GM21737 (cell line): Measurements from ENCODE around the gene MOSPD3.

Source experiments
- ATAC-seq: cut with Tn5 transposase; IDR thresholded peaks from one replicate; pipeline ENCODE4 v1.9.1; 2021; ENCODE audit warnings: mild to moderate bottlenecking, moderate library complexity; ENCODE audit not compliant: unreplicated experiment

Gene MOSPD3

DNA sequence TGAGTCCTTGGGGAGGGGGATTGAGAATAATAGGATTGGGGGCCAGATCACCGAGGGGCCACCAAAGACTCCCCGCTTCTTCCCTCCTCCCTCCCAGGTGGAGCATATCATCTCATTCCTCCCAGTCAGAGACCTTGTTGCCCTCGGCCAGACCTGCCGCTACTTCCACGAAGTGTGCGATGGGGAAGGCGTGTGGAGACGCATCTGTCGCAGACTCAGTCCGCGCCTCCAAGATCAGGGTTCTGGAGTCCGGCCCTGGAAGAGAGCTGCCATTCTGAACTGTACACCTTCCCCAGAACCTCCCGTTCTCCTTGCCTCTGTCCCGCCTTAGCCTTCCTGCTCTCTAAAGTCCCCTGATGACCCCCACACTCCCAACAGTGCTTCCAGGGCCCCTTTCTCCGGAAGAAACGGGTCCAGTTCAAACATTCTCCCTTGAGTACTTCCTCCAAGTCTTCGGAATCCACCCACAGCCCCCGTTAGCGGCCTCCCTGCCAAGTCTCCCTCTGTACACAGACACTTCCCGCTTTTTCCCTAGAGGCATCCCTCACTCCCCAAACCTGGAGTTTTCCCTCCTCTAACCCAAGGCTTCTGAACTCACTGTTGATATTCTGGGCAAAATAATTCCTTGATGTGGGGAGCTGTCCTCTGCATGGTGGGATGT is 22.1 kb upstream of the MOSPD3 start:
- ATAC-seq: no peak

GRCh38 chr7:100591596-100591995 is 20.7 kb upstream of the MOSPD3 start:
- ATAC-seq: no peak

- no peak for ATAC-seq
These were observed 17.2 kb upstream of the MOSPD3 start for GRCh38 chr7:100595188-100595587.

DNA sequence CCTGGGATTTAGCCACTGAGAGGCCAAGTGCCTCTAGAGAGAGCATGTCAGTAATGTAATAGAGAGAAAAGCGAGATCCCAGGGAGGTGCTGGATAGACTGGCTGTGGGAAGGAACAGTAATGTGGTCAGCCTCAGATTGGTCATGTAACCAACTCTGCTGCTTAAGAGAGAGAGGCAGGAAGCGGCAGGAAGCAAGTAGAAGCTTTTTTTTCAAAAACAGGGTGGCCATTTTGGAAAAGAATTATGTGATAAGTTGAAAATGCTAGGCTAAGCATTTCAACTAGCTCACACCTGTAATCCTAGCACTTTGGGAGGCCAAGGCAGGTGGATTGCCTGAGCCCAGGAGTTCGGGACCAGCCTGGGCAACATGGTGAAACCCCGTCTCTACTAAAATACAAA is 13.9 kb upstream of the MOSPD3 start:
- no peak for ATAC-seq

DNA sequence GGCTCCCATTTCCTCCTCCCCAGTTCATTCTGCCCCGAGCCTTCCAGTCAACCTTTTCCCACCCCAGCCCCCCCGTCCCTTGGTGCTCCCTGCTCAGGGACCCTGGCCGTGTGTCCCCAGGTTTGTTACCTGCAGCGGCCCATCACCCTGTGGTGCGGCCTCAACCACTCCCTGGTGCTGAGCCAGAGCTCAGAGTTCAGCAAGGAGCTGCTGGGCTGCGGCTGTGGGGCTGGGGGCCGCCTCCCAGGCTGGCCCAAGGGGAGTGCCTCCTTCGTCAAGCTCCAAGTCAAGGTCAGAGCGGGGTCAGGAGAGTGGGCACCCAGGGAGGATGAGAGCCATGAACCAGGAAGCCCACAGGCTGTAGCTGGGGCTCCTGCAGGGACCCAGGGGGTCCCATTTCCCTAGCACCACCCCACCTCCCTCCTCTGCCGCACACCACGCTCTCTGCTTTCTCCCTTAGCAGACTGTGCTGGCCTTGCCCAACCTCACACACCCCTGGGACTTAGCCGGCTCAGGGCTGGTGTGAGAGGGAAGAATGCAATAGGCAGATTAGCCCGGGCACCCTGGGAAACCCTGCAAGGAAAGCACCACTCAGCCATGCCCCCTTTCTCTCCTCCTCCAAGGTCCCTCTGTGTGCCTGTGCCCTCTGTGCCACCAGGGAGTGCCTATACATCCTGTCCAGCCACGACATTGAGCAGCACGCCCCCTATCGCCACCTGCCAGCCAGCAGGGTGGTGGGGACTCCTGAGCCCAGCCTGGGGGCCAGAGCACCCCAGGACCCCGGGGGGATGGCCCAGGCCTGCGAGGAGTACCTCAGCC is 12.2 kb upstream of the MOSPD3 start:
- no peak for ATAC-seq

- no peak for ATAC-seq
These were observed 11.7 kb upstream of the MOSPD3 start for GRCh38 chr7:100600730-100601038.

GRCh38 chr7:100602889-100603725 is 9.2 kb upstream of the MOSPD3 start:
- no peak for ATAC-seq

- ATAC-seq: no peak
These were observed 8.7 kb upstream of the MOSPD3 start for GRCh38 chr7:100603726-100604027.

DNA sequence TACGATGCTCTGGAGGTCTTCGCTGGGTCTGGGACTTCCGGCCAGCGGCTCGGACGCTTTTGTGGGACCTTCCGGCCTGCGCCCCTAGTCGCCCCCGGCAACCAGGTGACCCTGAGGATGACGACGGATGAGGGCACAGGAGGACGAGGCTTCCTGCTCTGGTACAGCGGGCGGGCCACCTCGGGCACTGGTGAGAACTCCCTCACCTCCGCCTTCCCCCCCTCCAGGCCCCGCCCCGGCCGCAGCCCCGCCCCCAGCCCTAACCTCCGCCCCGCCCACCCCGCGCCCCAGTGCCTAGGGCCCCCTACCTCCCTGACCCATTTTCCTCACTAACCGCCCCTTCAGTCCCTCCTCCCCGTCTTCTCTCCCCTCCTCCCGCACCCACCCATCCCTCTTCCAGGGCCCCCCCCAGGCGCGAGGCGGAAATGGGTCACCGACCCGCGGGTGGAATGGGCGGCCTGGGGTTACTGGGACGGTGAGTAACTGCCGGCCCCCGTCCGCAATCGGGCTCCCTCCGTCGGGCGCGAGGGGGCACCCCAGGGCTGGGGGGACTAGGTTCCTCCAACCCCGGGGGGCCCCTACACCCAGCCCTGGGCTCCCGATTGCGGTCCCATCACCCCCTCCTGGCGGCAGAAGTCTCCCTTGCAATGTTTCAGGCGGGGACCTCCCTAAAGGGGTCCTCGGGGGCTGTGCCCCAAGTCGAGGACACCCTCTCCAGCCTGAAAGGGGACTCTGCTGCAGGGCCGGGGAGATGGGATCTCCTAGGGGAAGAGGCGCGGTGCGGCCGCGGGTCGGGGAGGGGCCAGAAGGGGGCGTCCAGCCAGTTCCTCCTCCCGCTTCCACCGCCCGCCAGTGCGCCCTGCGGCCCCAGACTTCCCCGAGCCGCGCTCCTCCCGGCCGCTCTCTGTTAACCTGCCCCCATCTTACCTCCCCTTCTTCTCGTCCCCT is 8.0 kb upstream of the MOSPD3 start:
- peak; percentile 46 for ATAC-seq

DNA sequence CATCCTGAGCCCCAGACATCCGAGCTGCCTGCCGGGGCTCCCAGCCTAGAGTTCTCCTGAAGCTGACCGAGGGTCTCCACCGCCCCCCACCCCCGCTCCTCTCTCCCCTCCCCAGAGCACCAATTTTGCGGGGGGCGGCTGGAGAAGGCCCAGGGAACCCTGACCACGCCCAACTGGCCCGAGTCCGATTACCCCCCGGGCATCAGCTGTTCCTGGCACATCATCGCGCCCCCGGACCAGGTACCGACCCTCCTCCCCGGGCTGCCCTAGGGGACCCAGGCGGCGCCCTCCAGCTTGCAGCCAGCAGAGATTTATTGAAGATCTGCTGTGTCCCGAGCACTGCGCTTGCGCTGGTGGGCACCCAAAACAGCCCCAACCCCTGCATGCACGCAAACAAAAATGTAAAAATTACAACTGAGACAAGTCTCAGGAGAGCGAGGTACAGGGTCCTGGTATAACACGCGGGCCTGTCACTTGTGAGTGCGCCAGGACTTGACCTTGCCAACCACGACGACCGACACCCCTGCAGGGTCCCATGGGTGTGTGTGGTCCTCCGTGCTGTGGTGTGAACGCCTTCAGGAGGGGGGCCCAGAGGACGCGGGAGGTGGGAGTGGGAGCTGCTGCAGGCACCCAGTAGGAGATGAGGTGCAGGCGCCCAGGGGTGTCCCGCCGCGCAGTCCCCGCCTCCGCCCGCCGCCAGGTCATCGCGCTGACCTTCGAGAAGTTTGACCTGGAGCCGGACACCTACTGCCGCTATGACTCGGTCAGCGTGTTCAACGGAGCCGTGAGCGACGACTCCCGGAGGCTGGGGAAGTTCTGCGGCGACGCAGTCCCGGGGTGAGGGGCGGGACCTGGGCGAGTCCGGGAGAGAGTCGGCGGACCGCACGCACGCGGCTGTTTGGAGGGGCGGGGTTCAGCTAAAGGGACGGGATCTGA is 7.1 kb upstream of the MOSPD3 start:
- ATAC-seq: no peak

DNA sequence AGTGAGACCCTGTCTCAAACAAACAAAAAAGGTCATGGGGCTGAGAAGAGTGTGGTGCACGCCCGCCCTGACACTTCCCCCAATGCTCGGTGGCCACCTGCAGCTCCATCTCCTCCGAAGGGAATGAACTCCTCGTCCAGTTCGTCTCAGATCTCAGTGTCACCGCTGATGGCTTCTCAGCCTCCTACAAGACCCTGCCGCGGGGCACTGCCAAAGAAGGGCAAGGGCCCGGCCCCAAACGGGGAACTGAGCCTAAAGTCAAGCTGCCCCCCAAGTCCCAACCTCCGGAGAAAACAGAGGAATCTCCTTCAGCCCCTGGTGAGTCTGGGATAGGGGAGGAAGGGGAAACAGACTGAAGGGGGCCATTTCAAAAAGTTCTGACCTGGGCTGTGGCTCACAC is 6.0 kb upstream of the MOSPD3 start:
- no peak for ATAC-seq

- ATAC-seq: no peak
These were observed 5.2 kb upstream of the MOSPD3 start for GRCh38 chr7:100607111-100607510.

DNA sequence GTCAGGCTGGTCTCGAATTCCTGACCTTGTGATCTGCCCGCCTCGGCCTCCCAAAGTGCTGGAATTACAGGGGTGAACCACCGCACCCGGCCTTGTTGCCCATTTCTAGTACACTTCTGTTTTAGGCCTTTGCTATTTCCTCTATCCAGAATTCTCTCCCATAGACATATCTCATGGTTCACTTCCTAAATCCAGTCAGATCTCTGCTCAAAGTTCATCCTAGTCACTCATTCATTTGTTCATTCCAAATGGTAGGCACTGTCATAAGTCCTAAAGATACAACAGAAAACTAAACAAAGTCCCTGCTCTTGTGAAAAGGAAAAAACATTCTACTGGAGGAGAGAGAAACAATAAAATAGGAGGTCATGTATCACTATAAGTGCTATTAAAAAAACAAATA is 2.4 kb upstream of the MOSPD3 start:
- ATAC-seq: no peak

DNA sequence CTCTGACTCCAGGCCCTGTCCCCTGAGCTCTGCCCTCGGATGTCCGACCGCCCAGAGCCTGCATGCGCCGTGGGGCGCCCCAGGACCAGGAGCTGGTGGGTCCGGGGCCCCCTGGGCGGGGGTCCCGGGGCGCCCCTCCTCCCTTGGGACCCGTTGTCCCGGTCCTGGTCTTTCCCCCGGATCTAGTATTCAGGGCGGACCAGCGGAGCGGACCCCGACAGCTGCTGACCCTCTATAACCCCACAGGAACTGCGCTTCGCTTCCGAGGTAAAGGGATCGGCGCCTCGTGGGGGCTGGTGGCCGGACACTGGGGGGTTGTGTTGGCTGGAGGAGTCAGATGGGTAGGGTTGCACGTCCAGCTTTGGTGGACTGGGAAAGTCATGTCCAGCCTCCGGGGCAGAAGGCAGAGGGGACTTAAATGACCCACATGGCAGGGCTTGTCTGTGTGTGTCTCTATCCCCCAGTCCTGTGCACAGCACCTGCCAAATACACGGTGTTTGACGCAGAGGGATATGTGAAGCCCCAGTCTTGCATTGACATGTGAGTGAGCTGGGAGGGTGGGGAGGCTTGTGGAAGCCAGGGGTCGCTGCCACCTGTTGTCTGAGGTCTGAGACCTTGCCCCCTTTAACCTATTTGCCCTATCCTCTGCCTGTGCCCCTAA is 520 bp downstream of the MOSPD3 start:
- ATAC-seq: peak; percentile 4

DNA sequence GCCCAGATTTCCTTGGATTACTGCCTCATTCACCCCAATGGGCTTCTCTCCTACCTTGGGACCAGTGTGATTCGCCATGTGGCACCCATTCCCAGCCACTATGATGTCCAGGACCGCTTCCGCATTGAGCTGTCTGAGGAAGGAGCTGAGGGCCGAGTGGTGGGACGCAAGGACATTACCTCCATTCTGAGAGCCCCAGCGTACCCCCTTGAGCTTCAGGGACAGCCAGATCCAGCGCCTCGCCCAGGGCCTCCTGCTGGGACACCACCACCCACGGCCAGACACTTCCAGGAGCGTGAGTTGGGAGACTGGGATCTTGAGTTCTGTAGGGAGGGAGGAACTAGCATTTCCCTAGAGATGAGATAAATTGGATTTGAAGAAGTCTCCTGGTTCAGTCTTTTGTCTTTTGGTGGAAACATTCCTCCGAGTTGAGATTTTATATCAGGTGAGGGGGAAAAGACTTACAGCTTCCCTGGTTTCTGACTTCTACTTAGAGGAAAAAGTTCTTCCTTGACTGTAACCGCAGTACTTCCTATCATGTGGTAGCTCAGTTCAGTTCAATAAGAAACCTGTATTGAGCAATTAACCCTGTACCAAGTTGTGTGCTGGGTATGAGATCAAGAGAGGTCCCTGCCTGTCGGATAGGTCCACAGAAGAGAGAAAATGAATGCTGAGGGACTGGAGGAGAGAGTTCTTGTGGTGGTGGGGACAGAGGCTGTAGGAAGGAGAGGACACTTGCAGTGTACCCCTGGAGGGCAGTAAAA is 1.3 kb downstream of the MOSPD3 start:
- ATAC-seq: no peak

GRCh38 chr7:100614308-100614861 is 2.0 kb downstream of the MOSPD3 start:
- ATAC-seq: no peak

DNA sequence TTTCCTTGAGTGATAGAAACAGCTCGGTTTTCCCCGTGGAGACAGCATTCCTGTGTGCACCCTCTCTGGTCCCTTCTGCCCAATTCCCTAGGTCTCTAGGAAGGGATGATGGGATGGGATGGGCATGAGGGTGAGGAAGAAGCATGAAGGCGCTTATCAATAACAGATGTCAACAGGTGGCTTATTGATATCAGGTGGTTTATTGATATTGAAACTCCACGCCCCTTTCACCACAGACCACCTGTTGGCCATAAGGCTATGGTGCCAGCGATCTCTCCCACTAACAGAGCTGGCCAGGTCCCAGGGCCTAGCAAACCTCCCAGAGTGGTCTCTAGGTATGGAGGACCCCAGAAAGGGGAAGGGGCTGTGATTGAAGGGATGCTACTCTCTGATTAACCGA is 7.9 kb downstream of the MOSPD3 start:
- ATAC-seq: no peak

DNA sequence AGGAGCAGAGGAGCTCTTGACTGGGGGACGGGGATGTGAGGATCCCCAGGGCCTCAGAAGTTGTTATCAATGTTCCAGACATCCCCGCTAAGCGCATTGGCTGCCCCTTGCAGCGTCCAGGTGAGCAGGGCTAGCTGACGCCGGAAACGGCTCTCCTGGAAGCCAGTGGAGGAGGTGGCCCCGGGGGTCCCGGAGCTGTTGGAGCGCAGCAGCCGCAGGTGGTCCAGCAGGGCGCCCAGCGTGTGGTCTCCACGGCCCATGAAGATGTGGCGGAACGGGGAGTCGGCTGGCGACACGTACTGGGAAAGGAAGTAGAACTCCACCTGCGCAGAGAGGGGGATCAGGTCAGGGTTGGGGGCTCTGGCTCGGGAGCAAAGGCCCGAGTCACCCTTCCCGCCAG is 8.5 kb downstream of the MOSPD3 start:
- ATAC-seq: no peak
